Measurements from ENCODE around the gene NELFE. TPM values are rescaled to one million over a fixed set of nuclear protein-coding genes. Genes with fewer than 3 reads are reported as not detected.

The NELFE gene
- total and polyA plus RNA-seq, 2 of the 13 experiments (the other 11 are each of a cell fraction or from before 2014, with no cell fraction given): 51.3 to 69.8 TPM

DNA sequence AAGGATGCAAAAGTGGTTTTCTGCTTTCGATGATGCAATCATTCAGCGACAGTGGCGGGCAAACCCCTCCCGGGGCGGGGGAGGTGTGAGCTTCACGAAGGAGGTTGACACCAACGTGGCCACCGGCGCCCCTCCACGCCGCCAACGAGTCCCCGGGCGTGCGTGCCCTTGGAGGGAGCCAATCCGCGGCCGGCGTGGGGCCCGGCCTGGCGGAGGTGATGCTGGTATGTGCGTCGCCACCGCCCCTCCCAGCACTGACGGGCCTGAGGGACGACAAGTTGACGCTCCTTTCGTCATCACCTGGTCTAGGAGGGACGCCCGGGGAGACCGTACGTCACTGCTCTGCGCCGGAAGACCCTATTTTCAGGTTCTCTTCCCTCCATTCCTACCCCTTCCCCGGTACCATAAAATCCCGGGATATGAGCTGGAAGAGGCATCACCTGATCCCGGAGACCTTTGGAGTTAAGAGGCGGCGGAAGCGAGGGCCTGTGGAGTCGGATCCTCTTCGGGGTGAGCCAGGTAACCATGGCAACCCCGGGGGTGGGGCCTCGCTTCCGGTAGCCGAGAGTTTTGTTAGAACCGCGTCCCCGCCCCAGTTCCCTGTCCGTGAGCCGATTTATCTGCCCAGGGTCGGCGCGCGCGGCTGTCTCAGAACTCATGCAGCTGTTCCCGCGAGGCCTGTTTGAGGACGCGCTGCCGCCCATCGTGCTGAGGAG, 13.4 kb upstream of the NELFE start, which contains the start of gene DXO (continued):
- TF ChIP-seq SMARCE1 (IDR thresholded peaks at IDR 0.05; ENCODE audit: borderline replicate concordance) (no peak), TGIF2 (CRISPR knock-in tag; IDR thresholded peaks at IDR 0.05) (peak; percentile 95), ZNF256 (CRISPR knock-in tag; conservative IDR thresholded peaks at IDR 0.05) (peak; percentile 55; the same call in 1 of the 2 replicates), ZNF33B (CRISPR knock-in tag; IDR thresholded peaks at IDR 0.05) (no peak; the same call in 1 of the 2 replicates), HOXA3 (CRISPR knock-in tag; IDR thresholded peaks at IDR 0.05) (peak; percentile 100), HOXD1 (CRISPR knock-in tag; IDR thresholded peaks at IDR 0.05) (peak; percentile 14; the same call in 1 of the 2 replicates), POGZ (CRISPR knock-in tag; IDR thresholded peaks at IDR 0.05) (peak; percentile 92), RBFOX2 (IDR thresholded peaks at IDR 0.05; ENCODE audit: low read depth, low read length) (peak; percentile 87), NR3C1 (CRISPR knock-in tag; IDR thresholded peaks at IDR 0.05) (no peak), ZBTB38 (CRISPR knock-in tag; IDR thresholded peaks at IDR 0.05) (peak; percentile 51; the same call in 1 of the 2 replicates), ZNF660 (CRISPR knock-in tag; IDR thresholded peaks at IDR 0.05; ENCODE audit: borderline replicate concordance, low read depth) (no peak), REPIN1 (CRISPR knock-in tag; IDR thresholded peaks at IDR 0.05; ENCODE audit: borderline replicate concordance, low read depth) (no peak; the same call in 1 of the 2 replicates), JUN (CRISPR knock-in tag; IDR thresholded peaks at IDR 0.05) (peak; percentile 84; the same call in 1 of the 2 replicates), SMAD1 (CRISPR knock-in tag; IDR thresholded peaks at IDR 0.05; ENCODE audit: borderline replicate concordance, low read depth) (no peak; the same call in 1 of the 2 replicates), ATM (IDR thresholded peaks at IDR 0.05; ENCODE audit: borderline replicate concordance) (no peak), ZNF777 (CRISPR knock-in tag; IDR thresholded peaks at IDR 0.05) (peak; percentile 23), HES4 (CRISPR knock-in tag; IDR thresholded peaks at IDR 0.05; ENCODE audit: borderline replicate concordance) (peak; percentile 17), ZNF619 (CRISPR knock-in tag; IDR thresholded peaks at IDR 0.05) (peak; percentile 27; the same call in 1 of the 2 replicates), MEIS1 (CRISPR knock-in tag; IDR thresholded peaks at IDR 0.05; ENCODE audit: borderline replicate concordance) (no peak; the same call in none of the 2 replicates), TMF1 (CRISPR knock-in tag; IDR thresholded peaks at IDR 0.05; ENCODE audit: low read depth) (peak; percentile 19; the same call in 1 of the 2 replicates), CBFB (CRISPR knock-in tag; IDR thresholded peaks at IDR 0.05) (peak; percentile 66), TAF1 (CRISPR knock-in tag; IDR thresholded peaks at IDR 0.05) (peak; percentile 62; the same call in 1 of the 2 replicates)
- TF ChIP-seq, protein P1, sequence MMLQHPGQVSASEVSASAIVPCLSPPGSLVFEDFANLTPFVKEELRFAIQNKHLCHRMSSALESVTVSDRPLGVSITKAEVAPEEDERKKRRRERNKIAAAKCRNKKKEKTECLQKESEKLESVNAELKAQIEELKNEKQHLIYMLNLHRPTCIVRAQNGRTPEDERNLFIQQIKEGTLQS (CRISPR knock-in tag; IDR thresholded peaks at IDR 0.05): peak; percentile 91
- TF ChIP-seq, protein P2, sequence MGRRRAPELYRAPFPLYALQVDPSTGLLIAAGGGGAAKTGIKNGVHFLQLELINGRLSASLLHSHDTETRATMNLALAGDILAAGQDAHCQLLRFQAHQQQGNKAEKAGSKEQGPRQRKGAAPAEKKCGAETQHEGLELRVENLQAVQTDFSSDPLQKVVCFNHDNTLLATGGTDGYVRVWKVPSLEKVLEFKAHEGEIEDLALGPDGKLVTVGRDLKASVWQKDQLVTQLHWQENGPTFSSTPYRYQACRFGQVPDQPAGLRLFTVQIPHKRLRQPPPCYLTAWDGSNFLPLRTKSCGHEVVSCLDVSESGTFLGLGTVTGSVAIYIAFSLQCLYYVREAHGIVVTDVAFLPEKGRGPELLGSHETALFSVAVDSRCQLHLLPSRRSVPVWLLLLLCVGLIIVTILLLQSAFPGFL (CRISPR knock-in tag; IDR thresholded peaks at IDR 0.05): no peak
- TF ChIP-seq, protein P3, sequence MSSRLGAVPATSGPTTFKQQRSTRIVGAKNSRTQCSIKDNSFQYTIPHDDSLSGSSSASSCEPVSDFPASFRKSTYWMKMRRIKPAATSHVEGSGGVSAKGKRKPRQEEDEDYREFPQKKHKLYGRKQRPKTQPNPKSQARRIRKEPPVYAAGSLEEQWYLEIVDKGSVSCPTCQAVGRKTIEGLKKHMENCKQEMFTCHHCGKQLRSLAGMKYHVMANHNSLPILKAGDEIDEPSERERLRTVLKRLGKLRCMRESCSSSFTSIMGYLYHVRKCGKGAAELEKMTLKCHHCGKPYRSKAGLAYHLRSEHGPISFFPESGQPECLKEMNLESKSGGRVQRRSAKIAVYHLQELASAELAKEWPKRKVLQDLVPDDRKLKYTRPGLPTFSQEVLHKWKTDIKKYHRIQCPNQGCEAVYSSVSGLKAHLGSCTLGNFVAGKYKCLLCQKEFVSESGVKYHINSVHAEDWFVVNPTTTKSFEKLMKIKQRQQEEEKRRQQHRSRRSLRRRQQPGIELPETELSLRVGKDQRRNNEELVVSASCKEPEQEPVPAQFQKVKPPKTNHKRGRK (CRISPR knock-in tag; IDR thresholded peaks at IDR 0.05): no peak
